Hepatocyte (in vitro differentiated cells): ENCODE results near the gene RBM23.

Experiments
- EZH2 ChIP-seq: fragments of 200-600 bp; sonication (generic); IDR thresholded peaks from 2 replicates; pipeline ENCODE4 v1.6.1; 2016; ENCODE audit warnings: antibody characterized with exemption, mild to moderate bottlenecking, borderline replicate concordance
- TF ChIP-seq, protein P1 (sequence below): fragments of 200-600 bp; sonication (generic); IDR thresholded peaks from 2 replicates; pipeline ENCODE4 v1.5.1; 2016; ENCODE audit warnings: antibody characterized with exemption, mild to moderate bottlenecking; ENCODE audit not compliant: poor library complexity

DNA sequence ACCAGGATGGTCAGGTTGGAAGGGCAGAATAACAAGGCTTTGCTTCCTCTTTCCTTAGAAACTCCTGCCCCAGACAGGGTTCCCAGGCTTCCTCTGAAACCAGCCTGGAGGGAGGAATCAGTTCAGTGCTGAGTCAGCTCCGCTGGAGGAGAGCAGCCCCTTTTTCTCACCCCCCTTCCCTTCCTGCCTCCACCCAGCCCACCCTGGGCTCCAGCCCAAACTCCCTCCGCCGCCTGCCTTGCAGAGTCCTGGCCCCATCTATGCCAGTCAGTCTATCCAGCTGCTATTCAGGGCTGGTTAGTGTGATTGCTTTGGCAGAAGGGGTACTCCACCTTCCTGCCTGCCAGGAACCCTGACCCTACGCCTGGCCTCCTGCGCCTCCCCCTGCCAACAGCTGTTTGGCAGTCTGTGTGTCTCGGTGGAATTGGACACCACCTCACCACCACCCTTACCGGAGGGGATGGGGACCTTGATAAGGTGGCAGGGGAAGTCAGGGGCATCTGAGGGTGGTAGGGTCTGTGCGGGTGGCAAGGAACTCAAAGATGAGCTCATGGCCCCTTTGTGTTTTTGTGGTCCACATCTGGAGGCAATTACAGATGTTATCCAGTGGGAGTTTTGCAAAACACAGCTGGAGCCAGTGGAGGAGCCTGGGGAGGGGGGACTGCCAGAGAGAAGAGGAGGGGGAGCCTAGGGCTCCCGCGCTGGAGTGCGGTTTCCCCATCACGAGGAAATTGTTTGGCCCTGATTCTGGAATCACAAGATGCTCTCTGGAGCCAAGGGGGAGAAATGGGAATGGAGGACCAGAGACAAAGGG is 70.4 kb downstream of the RBM23 start:
- TF ChIP-seq EZH2: no peak
- TF ChIP-seq, protein P1, sequence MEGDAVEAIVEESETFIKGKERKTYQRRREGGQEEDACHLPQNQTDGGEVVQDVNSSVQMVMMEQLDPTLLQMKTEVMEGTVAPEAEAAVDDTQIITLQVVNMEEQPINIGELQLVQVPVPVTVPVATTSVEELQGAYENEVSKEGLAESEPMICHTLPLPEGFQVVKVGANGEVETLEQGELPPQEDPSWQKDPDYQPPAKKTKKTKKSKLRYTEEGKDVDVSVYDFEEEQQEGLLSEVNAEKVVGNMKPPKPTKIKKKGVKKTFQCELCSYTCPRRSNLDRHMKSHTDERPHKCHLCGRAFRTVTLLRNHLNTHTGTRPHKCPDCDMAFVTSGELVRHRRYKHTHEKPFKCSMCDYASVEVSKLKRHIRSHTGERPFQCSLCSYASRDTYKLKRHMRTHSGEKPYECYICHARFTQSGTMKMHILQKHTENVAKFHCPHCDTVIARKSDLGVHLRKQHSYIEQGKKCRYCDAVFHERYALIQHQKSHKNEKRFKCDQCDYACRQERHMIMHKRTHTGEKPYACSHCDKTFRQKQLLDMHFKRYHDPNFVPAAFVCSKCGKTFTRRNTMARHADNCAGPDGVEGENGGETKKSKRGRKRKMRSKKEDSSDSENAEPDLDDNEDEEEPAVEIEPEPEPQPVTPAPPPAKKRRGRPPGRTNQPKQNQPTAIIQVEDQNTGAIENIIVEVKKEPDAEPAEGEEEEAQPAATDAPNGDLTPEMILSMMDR: no peak
